Endothelial cell of umbilical vein (primary cell): ENCODE data around the gene CLSTN2.

Source experiments
- CTCF ChIP-seq, 2 donors: IDR thresholded peaks; 1 replicate in 1 of 2; 2 replicates in 1 of 2; pipeline ENCODE4 v1.5.1; 2011; ENCODE audit warnings: low read length in 2 of 2, mild to moderate bottlenecking in 2 of 2, moderate library complexity in 2 of 2, control low read depth in 1 of 2, inconsistent platforms in 1 of 2, low read depth in 1 of 2; ENCODE audit not compliant: insufficient read depth in 1 of 2; ENCODE audit errors: extremely low read depth in 1 of 2
- EZH2 ChIP-seq: IDR thresholded peaks from 2 replicates; pipeline ENCODE4 v1.6.1; 2012; ENCODE audit warnings: borderline replicate concordance, low read depth, mild to moderate bottlenecking, moderate library complexity, low read length, inconsistent platforms; ENCODE audit not compliant: severe bottlenecking
- GATA2 ChIP-seq: IDR thresholded peaks from 2 replicates; pipeline ENCODE4 v1.7.0; 2011; ENCODE audit warnings: low read depth, mild to moderate bottlenecking, moderate library complexity, mixed read lengths, low read length; ENCODE audit not compliant: insufficient read length, insufficient read depth
- MAX ChIP-seq: IDR thresholded peaks from 2 replicates; pipeline ENCODE4 v1.6.1; 2011; ENCODE audit not compliant: insufficient read depth, insufficient read length
- MYC ChIP-seq: IDR thresholded peaks from one replicate; pipeline ENCODE4 v1.6.1; 2011; ENCODE audit warnings: mild to moderate bottlenecking, low read depth, low read length
- POLR2A ChIP-seq: IDR thresholded peaks from 2 replicates; pipeline ENCODE4 v1.6.1; 2012; ENCODE audit warnings: low read depth, mild to moderate bottlenecking, control low read depth, low read length
- POLR2AphosphoS5 ChIP-seq: IDR thresholded peaks from 2 replicates; pipeline ENCODE4 v1.6.1; 2012; ENCODE audit warnings: low read depth, mild to moderate bottlenecking, control low read depth, low read length, moderate library complexity; ENCODE audit not compliant: insufficient read depth

- TF ChIP-seq CTCF (IDR thresholded peaks at IDR 0.05; ENCODE audit: extremely low read depth in 1 of 2, insufficient read depth in 1 of 2, low read depth in 1 of 2, low read length in 2 of 2) (no peak), GATA2 (no peak), POLR2A (no peak), MYC (no peak), EZH2 (no peak), MAX (no peak), POLR2AphosphoS5 (no peak)
Observed at GRCh38 chr3:140315955-140316354, 381.0 kb downstream of the CLSTN2 start.
